Neural crest cell (in vitro differentiated cells): ENCODE measurements around the gene PTPN20. TPM values are rescaled to one million over a fixed set of nuclear protein-coding genes. Genes with fewer than 3 reads are reported as not detected.

ENCODE experiments used
- DNase-seq: peaks from one replicate; pipeline ENCODE4 v3.0.0; 2021; ENCODE audit warnings: low read depth, mixed read lengths, low spot score
- H3K27ac Mint-ChIP-seq: one replicate; pipeline ENCODE4 v1.8.0; 2021; ENCODE audit warnings: mild to moderate bottlenecking, mixed read lengths; ENCODE audit not compliant: unreplicated experiment
- H3K27me3 Mint-ChIP-seq: 2 replicates; pipeline ENCODE4 v1.8.0; 2021; ENCODE audit warnings: low read depth, mild to moderate bottlenecking, mixed read lengths
- H3K36me3 Mint-ChIP-seq: 2 replicates; pipeline ENCODE4 v1.8.0; 2021; ENCODE audit warnings: low read depth, mild to moderate bottlenecking, mixed read lengths
- H3K4me1 Mint-ChIP-seq: 2 replicates; pipeline ENCODE4 v1.8.0; 2021; ENCODE audit warnings: mixed read lengths
- H3K4me3 Mint-ChIP-seq: one replicate; pipeline ENCODE4 v1.8.0; 2021; ENCODE audit warnings: mild to moderate bottlenecking, mixed read lengths
- H3K9me3 Mint-ChIP-seq: 2 replicates; pipeline ENCODE4 v1.8.0; 2021; ENCODE audit warnings: mixed read lengths
- total RNA-seq: library from RNA; stranded (reverse); gene quantifications from 2 replicates; pipeline ENCODE4 v1.2.1, GENCODE V29; 2021
- TF ChIP-seq, protein P1 (sequence below): fragments of 200-600 bp; sonication (generic); conservative IDR thresholded peaks from 2 replicates; pipeline ENCODE4 v1.5.0; 2021; ENCODE audit warnings: antibody characterized with exemption, mild to moderate bottlenecking

Gene PTPN20
- total RNA-seq, 1 donor from 2014 or later = not detected

DNA sequence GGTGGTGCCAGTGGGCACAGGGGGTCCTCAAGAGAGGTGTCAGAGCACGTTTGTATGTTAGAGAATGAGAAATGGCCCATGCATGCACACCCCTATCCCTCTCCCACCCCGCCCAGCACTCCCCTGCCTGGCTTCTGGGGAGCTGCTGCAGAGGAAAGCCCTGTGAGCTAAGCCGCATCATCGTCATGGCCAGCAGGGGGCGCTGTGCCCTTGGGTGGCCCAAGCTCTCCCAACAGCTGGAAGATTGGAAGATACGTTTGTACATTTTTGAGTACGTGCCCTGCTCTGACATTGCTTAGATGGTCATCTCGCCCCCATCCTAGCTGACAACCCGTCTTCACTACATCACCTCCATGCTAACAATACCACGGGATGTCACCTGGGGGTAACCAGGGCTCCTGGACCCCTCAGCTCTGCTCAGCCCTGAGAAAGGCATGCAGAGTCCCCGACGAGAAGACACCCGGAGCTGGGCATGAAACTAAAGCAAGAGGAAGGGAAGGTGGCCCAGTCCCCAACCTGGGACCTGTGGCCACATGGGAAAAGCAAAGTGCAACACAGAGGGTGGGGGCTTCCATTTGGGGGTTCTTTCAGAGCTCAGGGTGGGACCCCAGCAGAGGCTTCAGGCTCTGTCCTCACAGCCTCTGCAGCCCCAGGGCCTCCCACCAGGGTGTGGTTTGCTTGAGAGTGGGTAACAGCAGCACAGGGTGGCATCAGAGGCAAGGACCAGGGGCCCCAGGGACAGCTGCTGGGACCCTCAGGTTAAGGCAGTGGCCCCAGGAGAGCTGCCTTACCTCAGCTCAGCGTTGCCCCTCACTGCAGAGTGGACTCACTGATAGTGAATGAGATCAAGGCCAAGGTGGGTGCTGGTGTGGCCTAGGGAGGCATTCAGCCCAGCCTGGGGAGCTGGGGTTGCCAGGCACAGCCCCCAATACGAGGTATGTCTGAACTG lies 136.6 kb downstream of the PTPN20 start:
- peak overlapping the region; percentile 71 for H3K27ac Mint-ChIP-seq
- TF ChIP-seq, protein P1, sequence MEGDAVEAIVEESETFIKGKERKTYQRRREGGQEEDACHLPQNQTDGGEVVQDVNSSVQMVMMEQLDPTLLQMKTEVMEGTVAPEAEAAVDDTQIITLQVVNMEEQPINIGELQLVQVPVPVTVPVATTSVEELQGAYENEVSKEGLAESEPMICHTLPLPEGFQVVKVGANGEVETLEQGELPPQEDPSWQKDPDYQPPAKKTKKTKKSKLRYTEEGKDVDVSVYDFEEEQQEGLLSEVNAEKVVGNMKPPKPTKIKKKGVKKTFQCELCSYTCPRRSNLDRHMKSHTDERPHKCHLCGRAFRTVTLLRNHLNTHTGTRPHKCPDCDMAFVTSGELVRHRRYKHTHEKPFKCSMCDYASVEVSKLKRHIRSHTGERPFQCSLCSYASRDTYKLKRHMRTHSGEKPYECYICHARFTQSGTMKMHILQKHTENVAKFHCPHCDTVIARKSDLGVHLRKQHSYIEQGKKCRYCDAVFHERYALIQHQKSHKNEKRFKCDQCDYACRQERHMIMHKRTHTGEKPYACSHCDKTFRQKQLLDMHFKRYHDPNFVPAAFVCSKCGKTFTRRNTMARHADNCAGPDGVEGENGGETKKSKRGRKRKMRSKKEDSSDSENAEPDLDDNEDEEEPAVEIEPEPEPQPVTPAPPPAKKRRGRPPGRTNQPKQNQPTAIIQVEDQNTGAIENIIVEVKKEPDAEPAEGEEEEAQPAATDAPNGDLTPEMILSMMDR = peak; percentile 85
- H3K9me3 Mint-ChIP-seq = no peaks in the 10 kb centered on the region
- H3K4me1 Mint-ChIP-seq = peaks cover 5% of the 10 kb centered on the region
- no peaks in the 10 kb centered on the region for H3K27me3 Mint-ChIP-seq
- H3K4me3 Mint-ChIP-seq = no peak overlapping the region
- H3K36me3 Mint-ChIP-seq = no peaks in the 10 kb centered on the region
- DNase-seq = peak; percentile 82

- no peak for DNase-seq
- Mint-ChIP-seq H3K27ac (peak overlapping the region; percentile 71), H3K36me3 (no peaks in the 10 kb centered on the region), H3K9me3 (no peaks in the 10 kb centered on the region), H3K27me3 (no peaks in the 10 kb centered on the region), H3K4me1 (peaks cover 10% of the 10 kb centered on the region), H3K4me3 (no peak overlapping the region)
- TF ChIP-seq, protein P1 = no peak
Measured at GRCh38 chr10:47048526-47048905, 137.3 kb downstream of the PTPN20 start.

DNA sequence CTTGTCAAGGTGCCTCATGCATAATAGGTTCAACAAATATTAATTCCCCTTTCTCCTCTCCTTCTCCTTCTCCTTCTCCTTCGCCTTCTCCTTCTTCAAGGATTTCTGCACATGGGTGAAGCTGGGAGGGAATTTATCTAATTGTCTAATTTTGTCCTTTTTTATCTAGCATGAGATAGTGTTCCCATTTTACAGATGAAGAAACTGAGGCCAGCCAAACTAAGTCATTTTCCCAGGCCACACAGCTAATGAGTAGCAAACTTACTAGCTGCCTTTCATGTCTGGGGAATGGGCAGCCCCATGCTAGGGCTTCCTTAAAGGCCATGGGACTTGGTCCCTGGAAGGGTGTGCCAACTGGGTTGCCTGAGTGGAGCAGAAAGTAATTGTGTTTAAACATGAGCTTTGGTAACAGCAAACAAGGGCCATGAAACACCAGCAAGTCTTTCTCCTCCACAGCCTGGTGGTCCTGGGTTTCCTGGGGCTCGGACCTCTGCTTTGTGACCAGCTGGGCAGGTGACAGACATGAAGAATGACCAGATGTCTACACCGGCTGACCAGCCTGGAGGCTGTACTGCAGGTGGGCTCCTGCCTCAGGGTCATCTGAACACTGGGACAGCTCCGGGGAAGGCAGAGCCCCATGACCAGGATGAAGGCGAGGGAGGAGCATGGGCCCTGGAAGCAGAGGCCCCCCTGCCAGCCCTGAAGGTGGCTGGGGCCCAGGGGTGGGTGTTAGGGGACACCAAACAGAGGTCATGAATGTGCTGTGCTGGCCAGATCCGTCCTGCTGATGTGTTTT lies 138.0 kb downstream of the PTPN20 start:
- Mint-ChIP-seq H3K4me1 (peaks cover 10% of the 10 kb centered on the region), H3K27me3 (no peaks in the 10 kb centered on the region), H3K4me3 (no peak overlapping the region), H3K9me3 (no peaks in the 10 kb centered on the region), H3K27ac (no peak overlapping the region), H3K36me3 (no peaks in the 10 kb centered on the region)
- TF ChIP-seq, protein P1 = no peak
- DNase-seq = no peak

DNA sequence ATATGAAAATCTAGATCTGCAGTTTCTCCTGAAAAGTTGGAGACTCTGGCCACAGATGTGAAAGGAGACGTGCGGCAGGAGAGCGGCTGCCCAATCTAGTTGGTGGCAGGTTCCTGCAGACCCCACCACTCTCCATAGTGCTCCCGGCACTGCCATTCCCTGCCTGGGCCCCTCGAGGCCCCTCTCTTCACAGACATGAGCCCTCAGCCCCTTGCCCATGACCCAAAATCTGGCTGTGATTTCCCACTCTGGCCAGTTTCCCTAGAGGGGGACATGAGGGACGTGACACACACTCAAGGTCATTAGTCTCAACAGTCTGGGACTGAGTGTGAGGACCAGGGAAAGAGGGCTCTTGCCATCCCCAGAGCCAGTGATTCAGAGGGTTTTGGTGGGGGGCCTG lies 138.7 kb downstream of the PTPN20 start:
- H3K27me3 Mint-ChIP-seq = no peaks in the 10 kb centered on the region
- H3K4me3 Mint-ChIP-seq = no peak overlapping the region
- no peak overlapping the region for H3K27ac Mint-ChIP-seq
- H3K4me1 Mint-ChIP-seq = peaks cover 10% of the 10 kb centered on the region
- DNase-seq = no peak
- no peaks in the 10 kb centered on the region for H3K36me3 Mint-ChIP-seq
- no peaks in the 10 kb centered on the region for H3K9me3 Mint-ChIP-seq
- TF ChIP-seq, protein P1 = no peak

DNA sequence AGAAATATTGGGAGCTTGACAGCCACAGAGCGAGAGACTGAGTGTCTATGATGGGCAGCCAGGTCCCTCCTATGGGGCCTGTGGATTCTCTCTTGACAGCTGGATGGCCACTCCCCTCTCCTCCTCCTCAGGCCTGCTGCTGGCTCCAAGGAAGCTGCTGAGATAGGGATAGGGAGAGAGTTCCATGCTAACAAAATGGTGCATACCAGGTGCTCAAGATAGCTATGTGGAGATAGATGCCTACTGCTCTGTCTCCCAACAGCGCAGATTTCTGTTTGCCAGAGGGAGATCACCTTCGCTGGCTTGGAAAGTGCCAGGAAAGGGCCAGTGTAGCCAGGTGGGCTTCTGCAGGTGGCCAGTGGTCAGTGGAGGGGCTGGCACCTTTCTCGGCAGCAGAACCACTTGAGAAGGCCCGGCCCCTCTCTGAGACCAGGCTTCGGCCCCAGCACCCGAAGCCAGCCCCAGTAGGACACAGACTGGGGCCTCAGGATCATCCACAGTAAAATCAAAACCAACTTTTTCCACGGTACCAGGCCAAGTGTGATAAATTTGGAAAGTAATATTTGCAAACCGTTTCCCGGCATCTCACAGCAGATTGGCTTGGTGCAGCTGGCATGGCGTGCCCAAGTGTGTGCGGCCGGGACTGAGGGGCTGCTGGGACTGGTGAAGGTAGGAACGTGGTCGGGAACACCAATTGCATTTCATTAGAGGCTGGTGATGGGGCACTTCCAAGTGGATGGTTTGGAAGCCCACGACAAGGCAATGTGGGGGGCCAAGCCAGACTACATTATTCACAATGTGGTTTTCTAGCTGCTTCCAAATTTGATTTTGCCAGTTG lies 139.6 kb downstream of the PTPN20 start:
- no peak overlapping the region for H3K4me3 Mint-ChIP-seq
- TF ChIP-seq, protein P1 = no peak
- no peaks in the 10 kb centered on the region for H3K9me3 Mint-ChIP-seq
- no peaks in the 10 kb centered on the region for H3K27me3 Mint-ChIP-seq
- H3K36me3 Mint-ChIP-seq = no peaks in the 10 kb centered on the region
- DNase-seq = no peak
- H3K4me1 Mint-ChIP-seq = peaks cover 10% of the 10 kb centered on the region
- no peak overlapping the region for H3K27ac Mint-ChIP-seq
